HEK293 (cell line): ENCODE data around the gene PGBD1.

ENCODE experiments used
- CTCF ChIP-seq: fragments of 450-650 bp; formaldehyde crosslinking; IDR thresholded peaks from 2 replicates; pipeline ENCODE4 v1.5.1; 2016; ENCODE audit warnings: missing biosample characterization, missing genetic modification characterization
- GLIS1 ChIP-seq: fragments of 450-650 bp; formaldehyde crosslinking; IDR thresholded peaks from 2 replicates; pipeline ENCODE4 v1.5.1; 2016; ENCODE audit warnings: missing biosample characterization, missing genetic modification characterization
- GLIS2 ChIP-seq: fragments of 450-650 bp; formaldehyde crosslinking; IDR thresholded peaks from 2 replicates; pipeline ENCODE4 v1.5.1; 2016; ENCODE audit warnings: missing biosample characterization, missing genetic modification characterization
- INSM2 ChIP-seq: fragments of 450-650 bp; formaldehyde crosslinking; IDR thresholded peaks from 2 replicates; pipeline ENCODE4 v1.5.1; 2016; ENCODE audit warnings: missing biosample characterization, missing genetic modification characterization
- KLF10 ChIP-seq: fragments of 450-650 bp; IDR thresholded peaks from 2 replicates; pipeline ENCODE4 v1.5.1; 2018; ENCODE audit warnings: missing biosample characterization, mild to moderate bottlenecking, missing genetic modification characterization
- KLF7 ChIP-seq: fragments of 450-650 bp; formaldehyde crosslinking; IDR thresholded peaks from 2 replicates; pipeline ENCODE4 v1.5.1; 2016; ENCODE audit warnings: missing biosample characterization, missing genetic modification characterization, borderline replicate concordance
- OSR2 ChIP-seq: fragments of 450-650 bp; formaldehyde crosslinking; IDR thresholded peaks from 2 replicates; pipeline ENCODE4 v1.5.1; 2016; ENCODE audit warnings: missing biosample characterization, missing genetic modification characterization
- PATZ1 ChIP-seq: fragments of 450-650 bp; formaldehyde crosslinking; IDR thresholded peaks from 2 replicates; pipeline ENCODE4 v1.5.1; 2016; ENCODE audit warnings: missing biosample characterization, missing genetic modification characterization
- PRDM10 ChIP-seq: fragments of 450-650 bp; formaldehyde crosslinking; IDR thresholded peaks from 2 replicates; pipeline ENCODE4 v1.5.1; 2016; ENCODE audit warnings: missing biosample characterization, missing genetic modification characterization
- SP7 ChIP-seq: fragments of 450-650 bp; formaldehyde crosslinking; IDR thresholded peaks from 2 replicates; pipeline ENCODE4 v1.5.1; 2016; ENCODE audit warnings: missing biosample characterization, missing genetic modification characterization
- ZBTB20 ChIP-seq: fragments of 450-650 bp; formaldehyde crosslinking; IDR thresholded peaks from 2 replicates; pipeline ENCODE4 v1.5.1; 2016; ENCODE audit warnings: missing biosample characterization, missing genetic modification characterization
- ZBTB8A ChIP-seq: fragments of 450-650 bp; formaldehyde crosslinking; IDR thresholded peaks from 2 replicates; pipeline ENCODE4 v1.5.1; 2016; ENCODE audit warnings: missing biosample characterization, missing genetic modification characterization
- ZEB2 ChIP-seq: fragments of 450-650 bp; formaldehyde crosslinking; IDR thresholded peaks from 2 replicates; pipeline ENCODE4 v1.5.1; 2016; ENCODE audit warnings: missing biosample characterization, missing genetic modification characterization
- ZFHX2 ChIP-seq: fragments of 450-650 bp; formaldehyde crosslinking; conservative IDR thresholded peaks from 2 replicates; pipeline ENCODE4 v1.5.1; 2016; ENCODE audit warnings: missing biosample characterization, missing genetic modification characterization
- ZNF16 ChIP-seq: fragments of 450-650 bp; formaldehyde crosslinking; IDR thresholded peaks from 2 replicates; pipeline ENCODE4 v1.5.1; 2016; ENCODE audit warnings: low read depth, missing biosample characterization, missing genetic modification characterization
- ZNF24 ChIP-seq: fragments of 450-650 bp; formaldehyde crosslinking; IDR thresholded peaks from 2 replicates; pipeline ENCODE4 v1.5.1; 2016; ENCODE audit warnings: missing biosample characterization, missing genetic modification characterization
- ZNF335 ChIP-seq: fragments of 450-650 bp; formaldehyde crosslinking; conservative IDR thresholded peaks from 2 replicates; pipeline ENCODE4 v1.5.1; 2016; ENCODE audit warnings: missing biosample characterization, missing genetic modification characterization
- ZNF394 ChIP-seq: fragments of 450-650 bp; formaldehyde crosslinking; IDR thresholded peaks from 2 replicates; pipeline ENCODE4 v1.5.1; 2016; ENCODE audit warnings: missing biosample characterization, missing genetic modification characterization, mild to moderate bottlenecking, moderate library complexity, borderline replicate concordance
- ZNF423 ChIP-seq: fragments of 450-650 bp; formaldehyde crosslinking; IDR thresholded peaks from 2 replicates; pipeline ENCODE4 v1.5.1; 2016; ENCODE audit warnings: missing biosample characterization, missing genetic modification characterization
- ZNF501 ChIP-seq: fragments of 450-650 bp; formaldehyde crosslinking; IDR thresholded peaks from 2 replicates; pipeline ENCODE4 v1.5.1; 2016; ENCODE audit warnings: missing biosample characterization, missing genetic modification characterization
- ZNF510 ChIP-seq: fragments of 450-650 bp; formaldehyde crosslinking; IDR thresholded peaks from 2 replicates; pipeline ENCODE4 v1.5.1; 2018; ENCODE audit warnings: mild to moderate bottlenecking, missing genetic modification characterization, missing biosample characterization; ENCODE audit not compliant: insufficient replicate concordance
- ZNF521 ChIP-seq: fragments of 450-650 bp; formaldehyde crosslinking; IDR thresholded peaks from 2 replicates; pipeline ENCODE4 v1.5.1; 2017; ENCODE audit warnings: missing biosample characterization, mild to moderate bottlenecking, missing genetic modification characterization
- ZNF544 ChIP-seq: fragments of 450-650 bp; formaldehyde crosslinking; IDR thresholded peaks from 2 replicates; pipeline ENCODE4 v1.5.0; 2017; ENCODE audit warnings: missing biosample characterization, missing genetic modification characterization
- ZNF561 ChIP-seq: fragments of 450-650 bp; IDR thresholded peaks from 2 replicates; pipeline ENCODE4 v1.5.1; 2018; ENCODE audit warnings: missing biosample characterization, missing genetic modification characterization, borderline replicate concordance
- ZNF580 ChIP-seq: fragments of 450-650 bp; formaldehyde crosslinking; IDR thresholded peaks from 2 replicates; pipeline ENCODE4 v1.5.1; 2016; ENCODE audit warnings: missing biosample characterization, missing genetic modification characterization
- ZNF600 ChIP-seq: fragments of 450-650 bp; formaldehyde crosslinking; IDR thresholded peaks from 2 replicates; pipeline ENCODE4 v1.5.1; 2016; ENCODE audit warnings: missing biosample characterization, missing genetic modification characterization
- ZNF76 ChIP-seq: fragments of 450-650 bp; formaldehyde crosslinking; IDR thresholded peaks from 2 replicates; pipeline ENCODE4; 2016; ENCODE audit warnings: low read depth, missing biosample characterization, missing genetic modification characterization, borderline replicate concordance
- ZNF777 ChIP-seq: fragments of 450-650 bp; formaldehyde crosslinking; IDR thresholded peaks from 2 replicates; pipeline ENCODE4 v1.5.1; 2017; ENCODE audit warnings: missing biosample characterization, missing genetic modification characterization, borderline replicate concordance
- ZNF843 ChIP-seq: fragments of 450-650 bp; formaldehyde crosslinking; IDR thresholded peaks from 2 replicates; pipeline ENCODE4 v1.5.1; 2016; ENCODE audit warnings: missing biosample characterization, missing genetic modification characterization
- ZSCAN30 ChIP-seq: fragments of 450-650 bp; IDR thresholded peaks from 2 replicates; pipeline ENCODE4 v1.5.1; 2018; ENCODE audit warnings: missing biosample characterization, mild to moderate bottlenecking, missing genetic modification characterization, moderate library complexity
- ZXDB ChIP-seq: fragments of 450-650 bp; formaldehyde crosslinking; IDR thresholded peaks from 2 replicates; pipeline ENCODE4 v1.5.1; 2016; ENCODE audit warnings: missing biosample characterization, missing genetic modification characterization

The PGBD1 gene

GRCh38 chr6:28281288-28282064 is at the start of gene PGBD1 (continued):
- TF ChIP-seq PATZ1 (tag by site-specific recombination), result peak; percentile 55
- TF ChIP-seq ZNF580 (tag by site-specific recombination), result no peak
- TF ChIP-seq ZNF521, result no peak
- TF ChIP-seq ZNF76 (tag by site-specific recombination), result 0 out of 2 replicates have a peak, but pooled peaks have one; percentile 36
- peak; percentile 35; the same call in 1 of the 2 replicates for TF ChIP-seq INSM2
- peak; percentile 56; the same call in 1 of the 2 replicates for TF ChIP-seq ZNF600 (tag by site-specific recombination)
- TF ChIP-seq ZNF777, result no peak
- TF ChIP-seq ZBTB20 (tag by site-specific recombination), result peak; percentile 71
- peak; percentile 35; the same call in 1 of the 2 replicates for TF ChIP-seq GLIS1 (tag by site-specific recombination)
- 0 out of 2 replicates have a peak, but pooled peaks have one; percentile 25 for TF ChIP-seq CTCF (tag by site-specific recombination)
- TF ChIP-seq ZNF16 (tag by site-specific recombination), result peak; percentile 36; the same call in 1 of the 2 replicates
- peak; percentile 31; the same call in 1 of the 2 replicates for TF ChIP-seq KLF10 (tag by site-specific recombination)
- no peak for TF ChIP-seq ZNF544 (tag by site-specific recombination)
- TF ChIP-seq ZXDB (tag by site-specific recombination), result peak; percentile 47; the same call in 1 of the 2 replicates
- TF ChIP-seq ZFHX2 (tag by site-specific recombination), result no peak
- 0 out of 2 replicates have a peak, but pooled peaks have one; percentile 40 for TF ChIP-seq ZNF24 (tag by site-specific recombination)
- 0 out of 2 replicates have a peak, but pooled peaks have one; percentile 71 for TF ChIP-seq ZNF561 (tag by site-specific recombination)
- no peak for TF ChIP-seq ZNF843 (tag by site-specific recombination)
- peak; percentile 74; the same call in 1 of the 2 replicates for TF ChIP-seq KLF7 (tag by site-specific recombination)
- no peak for TF ChIP-seq OSR2 (tag by site-specific recombination)
- peak; percentile 82 for TF ChIP-seq ZNF335 (tag by site-specific recombination)
- TF ChIP-seq ZBTB8A (tag by site-specific recombination), result peak; percentile 91
- peak; percentile 48; the same call in 1 of the 2 replicates for TF ChIP-seq SP7 (tag by site-specific recombination)
- TF ChIP-seq ZNF510, result no peak
- no peak for TF ChIP-seq ZEB2 (tag by site-specific recombination)
- peak; percentile 90 for TF ChIP-seq ZNF501 (tag by site-specific recombination)
- peak; percentile 52 for TF ChIP-seq PRDM10 (tag by site-specific recombination)
- peak; percentile 99 for TF ChIP-seq ZNF394 (tag by site-specific recombination)
- TF ChIP-seq ZNF423 (tag by site-specific recombination), result peak; percentile 47; the same call in 1 of the 2 replicates
- TF ChIP-seq ZSCAN30 (tag by site-specific recombination), result peak; percentile 94
- TF ChIP-seq GLIS2 (tag by site-specific recombination), result peak; percentile 63
